Neuronal stem cell (in vitro differentiated cells): Measurements from ENCODE around the gene KPTN.

Experiments
- DNase-seq: peaks from one replicate; pipeline ENCODE4 v3.0.0-alpha.2; 2013; ENCODE audit warnings: low spot score
- H2AFZ ChIP-seq: one replicate; pipeline ENCODE4 v1.6.1; 2013; ENCODE audit warnings: mild to moderate bottlenecking, low read length, inconsistent platforms
- H2AK5ac ChIP-seq: 2 replicates; pipeline ENCODE4 v1.6.1; 2013; ENCODE audit warnings: low read depth, mild to moderate bottlenecking, inconsistent platforms, low read length, moderate library complexity, mixed read lengths
- H2BK120ac ChIP-seq: 2 replicates; pipeline ENCODE4 v1.6.1; 2013; ENCODE audit warnings: low read depth, mild to moderate bottlenecking, inconsistent platforms, low read length, moderate library complexity, mixed read lengths
- H2BK12ac ChIP-seq: one replicate; pipeline ENCODE4 v1.6.1; 2013; ENCODE audit warnings: low read length, inconsistent platforms
- H2BK15ac ChIP-seq: 2 replicates; pipeline ENCODE4 v1.6.1; 2013; ENCODE audit warnings: mild to moderate bottlenecking, low read length, inconsistent platforms, mixed read lengths
- H2BK5ac ChIP-seq: one replicate; pipeline ENCODE4 v1.6.1; 2013; ENCODE audit warnings: inconsistent platforms, mild to moderate bottlenecking, low read length, moderate library complexity
- H3K14ac ChIP-seq: one replicate; pipeline ENCODE4 v1.6.1; 2013; ENCODE audit warnings: low read length, inconsistent platforms
- H3K18ac ChIP-seq: 2 replicates; pipeline ENCODE4 v1.6.1; 2013; ENCODE audit warnings: low read length, inconsistent platforms
- H3K23ac ChIP-seq: 2 replicates; pipeline ENCODE4 v1.6.1; 2013; ENCODE audit warnings: low read depth, mild to moderate bottlenecking, mixed read lengths, low read length, inconsistent platforms; ENCODE audit not compliant: poor library complexity
- H3K27ac ChIP-seq: replicated peaks from 3 replicates; pipeline ENCODE4 v1.5.1; 2013; ENCODE audit warnings: low read length, inconsistent platforms
- H3K27me3 ChIP-seq, 3 experiments: 2 replicates each; pipeline ENCODE4 v1.6.1; 2013; ENCODE audit warnings: low read length in 3 of 3, mild to moderate bottlenecking in 2 of 3, inconsistent platforms in 1 of 3, low read depth in 1 of 3, mixed read lengths in 1 of 3, moderate library complexity in 1 of 3; ENCODE audit not compliant: control insufficient read depth in 3 of 3, insufficient read depth in 3 of 3
- H3K36me3 ChIP-seq, 2 donors: replicated peaks in 1 of 2; 2 replicates each; pipeline ENCODE4 v1.6.1; 2013; ENCODE audit warnings: low read length in 2 of 2; ENCODE audit not compliant: control insufficient read depth in 2 of 2, insufficient read depth in 2 of 2
- H3K4ac ChIP-seq: 2 replicates; pipeline ENCODE4 v1.6.1; 2013; ENCODE audit warnings: inconsistent platforms, mild to moderate bottlenecking, low read length, moderate library complexity
- H3K4me1 ChIP-seq, 2 donors: 1 replicate in 1 of 2; 2 replicates in 1 of 2; pipeline ENCODE4 v1.6.1; 2013; ENCODE audit warnings: low read length in 2 of 2, low read depth in 1 of 2; ENCODE audit not compliant: control insufficient read depth in 2 of 2, insufficient read depth in 1 of 2
- H3K4me2 ChIP-seq: one replicate; pipeline ENCODE4 v1.6.1; 2013; ENCODE audit warnings: mild to moderate bottlenecking, low read length, inconsistent platforms; ENCODE audit not compliant: insufficient read depth, poor library complexity, severe bottlenecking
- H3K4me3 ChIP-seq, 2 donors: 2 replicates each; pipeline ENCODE4 v1.5.1; 2013; ENCODE audit warnings: low read length in 2 of 2, mild to moderate bottlenecking in 2 of 2, inconsistent platforms in 1 of 2, moderate library complexity in 1 of 2
- H3K79me1 ChIP-seq: one replicate; pipeline ENCODE4 v1.6.1; 2013; ENCODE audit warnings: low read depth, mild to moderate bottlenecking, inconsistent platforms, low read length, moderate library complexity
- H3K9ac ChIP-seq: one replicate; pipeline ENCODE4 v1.6.1; 2013; ENCODE audit warnings: mild to moderate bottlenecking, low read depth, low read length, inconsistent platforms; ENCODE audit not compliant: poor library complexity
- H3K9me3 ChIP-seq, 2 donors: replicated peaks in 1 of 2; 2 replicates each; pipeline versions ENCODE3 to v1.6.1; 2013; ENCODE audit warnings: low read length in 2 of 2, mild to moderate bottlenecking in 2 of 2, inconsistent platforms in 1 of 2, low read depth in 1 of 2, mixed read lengths in 1 of 2, moderate library complexity in 1 of 2; ENCODE audit not compliant: control insufficient read depth in 2 of 2, insufficient read depth in 1 of 2
- H4K8ac ChIP-seq: one replicate; pipeline ENCODE4 v1.6.1; 2013; ENCODE audit warnings: low read depth, mild to moderate bottlenecking, inconsistent platforms, low read length, moderate library complexity
- H4K91ac ChIP-seq: one replicate; pipeline ENCODE4 v1.6.1; 2013; ENCODE audit warnings: low read length, low read depth, mild to moderate bottlenecking, inconsistent platforms; ENCODE audit not compliant: poor library complexity
- WGBS, 2 donors: extraction: QIAGEN DNeasy Blood & Tissue Kit; methylation state at CpG; one replicate each; pipeline ENCODE4 v1.1.7; 2013; ENCODE audit warnings: missing lambda C conversion rate in 2 of 2, mixed read lengths in 1 of 2; ENCODE audit not compliant: insufficient read length in 2 of 2, insufficient replicate concordance in 1 of 2; ENCODE audit errors: extremely low coverage in 2 of 2; 5-methylcytosine and 5-hydroxymethylcytosine counted together

Gene KPTN

GRCh38 chr19:47434088-47434487 is 49.9 kb downstream of the KPTN start:
- no CpG with 5 or more reads among the region's 7 CpGs for WGBS, 2 donors

GRCh38 chr19:47433121-47433520 is 50.9 kb downstream of the KPTN start:
- no peak overlapping the region for H2BK120ac ChIP-seq
- no peak for DNase-seq
- H3K14ac ChIP-seq, result no peak overlapping the region
- no peak overlapping the region for H4K8ac ChIP-seq
- H2BK5ac ChIP-seq, result no peak overlapping the region
- H3K4me1 ChIP-seq, result peaks cover 9 to 16% of the 10 kb centered on the region in 2 donors
- H3K18ac ChIP-seq, result no peak overlapping the region
- H3K4me3 ChIP-seq, result no peak overlapping the region
- no peak overlapping the region for H3K23ac ChIP-seq
- peaks cover 5 to 27% (median 9%) of the 10 kb centered on the region in 3 experiments for H3K27me3 ChIP-seq
- no peak overlapping the region for H2AFZ ChIP-seq
- no peak overlapping the region for H4K91ac ChIP-seq
- H3K4ac ChIP-seq, result no peak overlapping the region
- H2AK5ac ChIP-seq, result no peak overlapping the region
- no peak overlapping the region for H3K9ac ChIP-seq
- WGBS, 2 donors, result no CpG with 5 or more reads among the region's 1 CpG
- no peaks in the 10 kb centered on the region for H3K9me3 ChIP-seq
- H2BK12ac ChIP-seq, result no peak overlapping the region
- H3K79me1 ChIP-seq, result no peaks in the 10 kb centered on the region
- H3K36me3 ChIP-seq, result no peaks in the 10 kb centered on the region
- H3K4me2 ChIP-seq, result no peak overlapping the region
- H3K27ac ChIP-seq, result no peak overlapping the region
- H2BK15ac ChIP-seq, result no peak overlapping the region

More at GRCh38 chr19:47434088-47434487, 49.9 kb downstream of the KPTN start:
- no peak overlapping the region for H3K4ac ChIP-seq
- no peaks in the 10 kb centered on the region for H3K36me3 ChIP-seq
- H2BK15ac ChIP-seq, result no peak overlapping the region
- H2AK5ac ChIP-seq, result no peak overlapping the region
- H4K91ac ChIP-seq, result no peak overlapping the region
- no peaks in the 10 kb centered on the region for H3K79me1 ChIP-seq
- no peaks in the 10 kb centered on the region for H3K9me3 ChIP-seq
- no peak overlapping the region for H3K27ac ChIP-seq
- no peak for DNase-seq
- no peak overlapping the region for H2BK120ac ChIP-seq
- no peak overlapping the region for H2BK5ac ChIP-seq
- no peak overlapping the region for H3K9ac ChIP-seq
- H2BK12ac ChIP-seq, result no peak overlapping the region
- H3K18ac ChIP-seq, result no peak overlapping the region
- no peak overlapping the region for H2AFZ ChIP-seq
- H4K8ac ChIP-seq, result no peak overlapping the region
- H3K4me3 ChIP-seq, result no peak overlapping the region
- H3K4me2 ChIP-seq, result no peak overlapping the region
- no peak overlapping the region for H3K14ac ChIP-seq
- peaks cover 4 to 12% of the 10 kb centered on the region in 2 donors for H3K4me1 ChIP-seq
- peaks cover 3 to 21% (median 9%) of the 10 kb centered on the region in 3 experiments for H3K27me3 ChIP-seq
- no peak overlapping the region for H3K23ac ChIP-seq

GRCh38 chr19:47432499-47432898 is 51.5 kb downstream of the KPTN start:
- Histone ChIP-seq H3K23ac (no peak overlapping the region), H3K4me2 (no peak overlapping the region), H2AK5ac (peak overlapping the region; percentile 31), H3K36me3 (no peaks in the 10 kb centered on the region), H2BK15ac (no peak overlapping the region), H3K4ac (no peak overlapping the region), H3K4me3 (no peak overlapping the region), H2BK120ac (no peak overlapping the region), H3K18ac (no peak overlapping the region), H3K14ac (no peak overlapping the region), H4K91ac (no peak overlapping the region), H4K8ac (no peak overlapping the region), H2BK12ac (no peak overlapping the region), H3K9me3 (no peaks in the 10 kb centered on the region), H3K79me1 (no peaks in the 10 kb centered on the region), H3K4me1 (peaks cover 13 to 18% of the 10 kb centered on the region in 2 donors), H3K27me3 (peaks cover 5 to 27% (median 9%) of the 10 kb centered on the region in 3 experiments), H3K27ac (no peak overlapping the region), H2AFZ (no peak overlapping the region), H3K9ac (no peak overlapping the region), H2BK5ac (no peak overlapping the region)
- no peak for DNase-seq

GRCh38 chr19:47432091-47432490 is 51.9 kb downstream of the KPTN start:
- no peak overlapping the region for H3K4me2 ChIP-seq
- H2BK12ac ChIP-seq, result no peak overlapping the region
- DNase-seq, result no peak
- no peak overlapping the region for H3K4me3 ChIP-seq
- no peaks in the 10 kb centered on the region for H3K36me3 ChIP-seq
- peak overlapping the region; percentile 60 for H3K23ac ChIP-seq
- H4K8ac ChIP-seq, result no peak overlapping the region
- H3K79me1 ChIP-seq, result no peaks in the 10 kb centered on the region
- H2BK5ac ChIP-seq, result no peak overlapping the region
- H2BK15ac ChIP-seq, result no peak overlapping the region
- no peak overlapping the region for H4K91ac ChIP-seq
- H3K4ac ChIP-seq, result no peak overlapping the region
- no peak overlapping the region for H2AFZ ChIP-seq
- H3K27me3 ChIP-seq, result peaks cover 5 to 27% (median 9%) of the 10 kb centered on the region in 3 experiments
- H3K9me3 ChIP-seq, result no peaks in the 10 kb centered on the region
- H3K4me1 ChIP-seq, result peaks cover 15 to 20% of the 10 kb centered on the region in 2 donors
- no peak overlapping the region for H3K9ac ChIP-seq
- WGBS, 2 donors, result no CpG with 5 or more reads among the region's 18 CpGs
- H3K18ac ChIP-seq, result no peak overlapping the region
- H2AK5ac ChIP-seq, result peak overlapping the region; percentile 31
- H2BK120ac ChIP-seq, result no peak overlapping the region
- H3K14ac ChIP-seq, result no peak overlapping the region
- H3K27ac ChIP-seq, result no peak overlapping the region
